SK-N-SH treated with all-trans-retinoic acid at 6 μM for 48 hours (cell line): ENCODE results near the gene MICOS13.
A peak's percentile ranks its signal among the peaks of the same experiment; 100 is the strongest.
"Not testable (repeated sequence)": the region's sequence is repeated elsewhere in the genome, so short reads cannot be mapped to it uniquely, and the experiment has no call there.

Experiments used
- ATAC-seq: fragments of 200-7000 bp; cut with Tn5 transposase; 3 replicates; pipeline ENCODE4 v1.9.1; 2020; ENCODE audit warnings: mild to moderate bottlenecking, moderate library complexity
- ARNTL ChIP-seq: fragments of 450-650 bp; formaldehyde crosslinking; IDR thresholded peaks from 2 replicates; pipeline ENCODE4 v1.5.0; 2020; ENCODE audit warnings: low read depth, mild to moderate bottlenecking, moderate library complexity, borderline replicate concordance
- BACH2 ChIP-seq: fragments of 250-450 bp; sonication (Bioruptor Pico); IDR thresholded peaks from 2 replicates; pipeline ENCODE4 v1.9.0; 2021; ENCODE audit warnings: mild to moderate bottlenecking, borderline replicate concordance
- CSDC2 ChIP-seq: fragments of 250-450 bp; sonication (Bioruptor Pico); IDR thresholded peaks from 2 replicates; pipeline ENCODE4 v1.5.0; 2020; ENCODE audit warnings: mild to moderate bottlenecking, moderate library complexity
- CSRNP3 ChIP-seq: fragments of 250-450 bp; sonication (Bioruptor Pico); IDR thresholded peaks from 2 replicates; pipeline ENCODE4 v1.5.1; 2021; ENCODE audit warnings: mild to moderate bottlenecking, moderate library complexity
- GLIS3 ChIP-seq: fragments of 250-450 bp; sonication (Bioruptor Pico); IDR thresholded peaks from 2 replicates; pipeline ENCODE4 v1.5.0; 2020; ENCODE audit warnings: mild to moderate bottlenecking, moderate library complexity
- OSR1 ChIP-seq: fragments of 250-450 bp; sonication (Bioruptor Pico); IDR thresholded peaks from 2 replicates; pipeline ENCODE4 v1.8.0; 2022; ENCODE audit warnings: moderate library complexity, mild to moderate bottlenecking, inconsistent platforms
- PATZ1 ChIP-seq: fragments of 250-450 bp; sonication (Bioruptor Pico); IDR thresholded peaks from 2 replicates; pipeline ENCODE4 v1.8.0; 2020; ENCODE audit warnings: mild to moderate bottlenecking, moderate library complexity, borderline replicate concordance
- POU6F1 ChIP-seq: fragments of 250-450 bp; sonication (Bioruptor Pico); IDR thresholded peaks from 2 replicates; pipeline ENCODE4 v1.8.0; 2021; ENCODE audit warnings: low read depth, mild to moderate bottlenecking, moderate library complexity, borderline replicate concordance
- PPARA ChIP-seq: fragments of 250-450 bp; sonication (Bioruptor Pico); IDR thresholded peaks from 2 replicates; pipeline ENCODE4 v1.5.0; 2020; ENCODE audit warnings: mild to moderate bottlenecking, borderline replicate concordance
- SNAI2 ChIP-seq: fragments of 250-450 bp; sonication (Bioruptor Pico); IDR thresholded peaks from 2 replicates; pipeline ENCODE4 v1.5.0; 2020; ENCODE audit warnings: mild to moderate bottlenecking, moderate library complexity
- TCF4 ChIP-seq: fragments of 250-450 bp; sonication (Bioruptor Pico); IDR thresholded peaks from 2 replicates; pipeline ENCODE4 v1.8.0; 2021; ENCODE audit warnings: mild to moderate bottlenecking, moderate library complexity, borderline replicate concordance
- TSHZ2 ChIP-seq: fragments of 250-450 bp; sonication (Bioruptor Pico); IDR thresholded peaks from 2 replicates; pipeline ENCODE4 v1.5.0; 2020; ENCODE audit warnings: mild to moderate bottlenecking, moderate library complexity
- ZC3H10 ChIP-seq: fragments of 250-450 bp; sonication (Bioruptor Pico); IDR thresholded peaks from 2 replicates; pipeline ENCODE4 v1.5.1; 2021; ENCODE audit warnings: mild to moderate bottlenecking, moderate library complexity
- ZFP3 ChIP-seq: fragments of 250-450 bp; sonication (Bioruptor Pico); IDR thresholded peaks from 2 replicates; pipeline ENCODE4 v1.5.0; 2020; ENCODE audit warnings: mild to moderate bottlenecking, moderate library complexity
- ZFP30 ChIP-seq: fragments of 450-650 bp; formaldehyde crosslinking; IDR thresholded peaks from 2 replicates; pipeline ENCODE4 v1.5.0; 2022; ENCODE audit warnings: mild to moderate bottlenecking, moderate library complexity
- ZNF565 ChIP-seq: fragments of 450-650 bp; formaldehyde crosslinking; conservative IDR thresholded peaks from 2 replicates; pipeline ENCODE4 v1.5.0; 2020; ENCODE audit warnings: low read depth, mild to moderate bottlenecking, moderate library complexity
- ZNF70 ChIP-seq: fragments of 450-650 bp; formaldehyde crosslinking; IDR thresholded peaks from 2 replicates; pipeline ENCODE4 v1.5.0; 2020; ENCODE audit warnings: mild to moderate bottlenecking, moderate library complexity
- ZNF8 ChIP-seq: fragments of 450-650 bp; formaldehyde crosslinking; IDR thresholded peaks from 2 replicates; pipeline ENCODE4 v1.5.0; 2020; ENCODE audit warnings: mild to moderate bottlenecking, moderate library complexity

Gene MICOS13

GRCh38 chr19:5690955-5691821 lies 10.9 kb upstream of the MICOS13 start:
- peak; percentile 3 for ATAC-seq
- no peak for TF ChIP-seq ZFP30 (CRISPR knock-in tag)
- no peak for TF ChIP-seq GLIS3 (CRISPR knock-in tag)
- no peak for TF ChIP-seq ZNF8 (CRISPR knock-in tag)
- TF ChIP-seq CSDC2 (CRISPR knock-in tag), result no peak
- no peak for TF ChIP-seq PATZ1
- TF ChIP-seq ZC3H10 (CRISPR knock-in tag), result no peak
- no peak for TF ChIP-seq BACH2 (CRISPR knock-in tag)
- no peak for TF ChIP-seq ZNF70 (CRISPR knock-in tag)

GRCh38 chr19:5690125-5690954 lies 10.0 kb upstream of the MICOS13 start, which contains the start of gene RPL36:
TSS of gene RPL36 (plus strand) at chr19:5690295. CDS start at chr19:5690508, 213 bp downstream.
- peak; percentile 67 for ATAC-seq
- TF ChIP-seq POU6F1 (CRISPR knock-in tag) (peak; percentile 77; the same call in 1 of the 2 replicates), ZFP3 (CRISPR knock-in tag) (peak; percentile 100), ZNF8 (CRISPR knock-in tag) (no peak), TCF4 (CRISPR knock-in tag) (no peak), CSDC2 (CRISPR knock-in tag) (0 out of 2 replicates have a peak, but pooled peaks have one; percentile 7), ZNF565 (CRISPR knock-in tag) (peak; percentile 35; the same call in 1 of the 2 replicates), CSRNP3 (CRISPR knock-in tag) (no peak), SNAI2 (CRISPR knock-in tag) (no peak)

GRCh38 chr19:5688262-5688881 lies 8.1 kb upstream of the MICOS13 start:
- not testable (repeated sequence) for ATAC-seq

- no peak for ATAC-seq
These were observed 7.3 kb upstream of the MICOS13 start for GRCh38 chr19:5687360-5688198.

GRCh38 chr19:5686647-5687359 lies 6.5 kb upstream of the MICOS13 start:
- ATAC-seq, result peak; percentile 77
- TF ChIP-seq TSHZ2 (CRISPR knock-in tag) (no peak), TCF4 (CRISPR knock-in tag) (no peak), PATZ1 (no peak), PPARA (no peak), OSR1 (CRISPR knock-in tag) (no peak), ZC3H10 (CRISPR knock-in tag) (no peak), GLIS3 (CRISPR knock-in tag) (no peak), ZNF70 (CRISPR knock-in tag) (no peak)

More at GRCh38 chr19:5687360-5688198, 7.3 kb upstream of the MICOS13 start:
- TF ChIP-seq ARNTL (CRISPR knock-in tag), result no peak
- peak; percentile 39; the same call in 1 of the 2 replicates for TF ChIP-seq ZFP3 (CRISPR knock-in tag)
